Activated naive CD4-positive, alpha-beta T cell (primary cell): ENCODE data around the gene TMEM106C.

Experiments
- DNase-seq, 4 experiments: peaks; one replicate each; lab custom pipeline; 2025; lab: John Stamatoyannopoulos, UW

The TMEM106C gene, protein sequence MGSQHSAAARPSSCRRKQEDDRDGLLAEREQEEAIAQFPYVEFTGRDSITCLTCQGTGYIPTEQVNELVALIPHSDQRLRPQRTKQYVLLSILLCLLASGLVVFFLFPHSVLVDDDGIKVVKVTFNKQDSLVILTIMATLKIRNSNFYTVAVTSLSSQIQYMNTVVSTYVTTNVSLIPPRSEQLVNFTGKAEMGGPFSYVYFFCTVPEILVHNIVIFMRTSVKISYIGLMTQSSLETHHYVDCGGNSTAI

DNA sequence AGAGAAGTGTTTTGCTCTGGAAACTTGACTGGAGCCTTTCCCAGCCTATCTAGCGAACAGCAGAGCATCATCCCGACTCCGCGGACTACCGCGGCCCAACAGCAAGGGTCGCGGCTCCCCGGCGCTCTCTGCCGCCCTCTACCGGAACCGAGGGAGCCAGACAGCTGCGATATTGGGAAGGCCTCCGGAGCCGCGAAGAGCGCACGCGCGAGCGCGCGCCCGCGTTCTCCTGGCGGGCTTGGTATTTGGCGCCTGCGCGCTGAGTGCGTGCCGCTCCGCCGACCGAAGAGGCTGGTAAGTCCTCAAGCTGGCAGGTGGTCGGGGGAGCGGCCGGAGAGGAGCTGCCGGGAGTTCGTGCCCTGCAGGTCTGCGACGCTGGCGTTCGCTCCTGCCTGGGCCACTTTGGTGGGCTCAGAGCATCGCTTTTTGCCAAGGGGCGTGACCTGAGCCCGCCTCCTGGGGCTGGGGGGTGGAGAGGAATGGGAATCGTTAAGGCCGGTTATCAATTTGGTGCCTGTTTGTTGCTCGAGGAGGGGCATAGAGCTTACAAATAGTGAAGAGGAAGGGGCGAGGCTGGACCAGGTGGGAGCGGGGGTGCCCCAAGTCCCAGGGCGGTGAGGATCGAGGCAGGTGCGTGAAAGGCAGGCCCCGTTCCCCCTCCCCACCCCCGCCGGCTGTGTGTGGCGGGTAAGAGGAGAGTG, at the start of gene TMEM106C:
TSS of gene TMEM106C (plus strand) at position 257 of the 701 bp plus-strand sequence. CDS start 641 bp downstream, outside the sequence.
- DNase-seq = peak; percentile 81 to 87 (median 84)

DNA sequence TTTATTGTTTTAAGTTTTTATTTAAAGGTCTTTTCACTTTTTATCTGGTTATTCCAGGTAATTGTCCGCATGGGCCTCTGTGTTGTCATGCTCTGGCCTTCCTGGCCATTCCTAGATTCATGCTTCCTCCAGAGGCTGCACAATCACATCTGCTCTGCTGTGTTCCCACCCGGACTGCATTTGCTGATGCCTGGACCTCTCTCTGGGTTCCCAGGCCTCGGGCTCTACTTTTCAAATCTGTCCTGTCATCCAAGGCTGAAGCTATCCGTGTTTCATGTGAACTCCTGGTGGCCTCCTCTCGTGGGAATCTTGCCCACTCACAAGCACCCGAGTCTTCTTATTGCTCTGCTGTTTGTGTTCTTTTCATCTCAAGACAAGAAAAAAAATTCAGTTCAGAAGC, 42.5 kb upstream of the TMEM106C start:
- DNase-seq = no peak

DNA sequence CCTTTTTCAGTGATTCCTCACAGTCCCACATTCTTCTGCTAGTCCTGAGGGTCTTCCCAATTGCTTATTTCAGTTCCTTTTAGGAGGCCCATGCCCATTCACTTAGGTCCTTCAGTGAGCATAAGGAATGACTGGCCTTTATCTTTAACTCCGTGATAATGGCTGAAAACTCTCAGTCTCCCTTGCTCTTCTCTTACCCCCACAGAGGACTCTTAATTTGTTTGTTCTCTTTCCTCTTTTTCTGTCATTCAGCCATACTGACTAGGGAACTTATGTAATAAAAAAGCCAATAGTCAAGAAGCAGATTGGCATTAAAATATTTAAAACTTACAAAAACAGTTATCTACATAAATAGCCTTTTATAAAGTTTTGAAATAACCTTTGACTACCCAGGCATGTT, 41.5 kb upstream of the TMEM106C start:
- DNase-seq = no peak

DNA sequence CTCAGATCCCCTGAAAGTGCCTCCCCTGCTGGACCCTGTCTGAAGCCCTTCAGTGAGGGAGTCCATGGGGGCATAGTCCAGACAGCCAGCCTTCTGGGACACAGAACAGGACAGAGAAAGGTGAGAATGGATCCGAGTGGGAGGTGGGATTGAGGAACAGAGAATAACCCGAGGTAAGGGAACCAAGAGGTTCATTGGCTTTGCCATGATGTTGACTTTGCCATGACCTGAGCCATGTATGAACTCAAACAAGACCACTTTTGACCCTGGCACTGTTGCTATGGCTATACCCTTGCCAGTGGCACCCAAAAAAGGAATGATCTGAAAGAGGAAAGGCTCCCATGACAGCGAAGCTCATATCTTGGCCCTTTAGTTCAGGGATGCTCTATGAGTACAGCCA, 36.0 kb upstream of the TMEM106C start:
- no peak for DNase-seq

- no peak for DNase-seq
Measured at GRCh38 chr12:47930634-47931033, 32.8 kb upstream of the TMEM106C start.

DNA sequence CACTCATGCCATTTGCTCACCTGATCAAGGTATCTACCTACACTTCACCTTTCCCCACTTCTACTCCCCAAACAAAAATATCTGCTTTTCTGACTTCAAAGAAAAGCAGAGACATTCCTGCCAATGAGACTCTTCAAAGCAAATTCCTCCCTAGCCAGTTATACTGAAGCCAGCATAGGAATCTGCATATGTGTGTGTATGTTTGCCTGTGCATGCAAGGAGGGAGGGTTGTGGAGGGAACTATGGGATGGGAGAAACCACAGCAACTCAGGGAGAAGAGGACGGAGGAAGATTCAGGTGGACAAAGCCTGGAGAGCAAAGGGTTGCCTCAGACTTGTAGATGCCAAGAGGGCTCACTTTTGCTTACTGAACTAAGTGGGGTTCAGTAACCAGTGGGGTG, 32.2 kb upstream of the TMEM106C start:
- DNase-seq = no peak

DNA sequence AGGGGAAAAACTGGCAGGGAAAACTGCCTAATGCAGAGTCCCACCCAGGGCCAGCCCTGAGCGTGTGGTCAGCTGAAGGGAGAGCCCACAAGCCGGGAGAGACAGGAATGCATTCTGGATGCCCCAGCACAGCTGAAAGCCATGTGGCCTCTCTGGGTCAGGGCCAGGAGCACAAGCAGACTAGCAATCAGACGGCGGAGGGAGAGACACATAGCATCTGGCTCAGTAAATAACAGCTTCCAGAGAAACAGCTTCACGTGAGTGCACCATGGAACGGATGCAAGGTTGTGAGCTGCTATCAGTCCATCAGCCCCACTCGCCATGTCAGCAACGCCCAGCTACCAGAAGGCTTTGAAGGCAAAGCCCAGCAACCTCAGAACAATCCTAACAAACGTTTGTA, 28.2 kb upstream of the TMEM106C start:
- no peak for DNase-seq

GRCh38 chr12:47938093-47938492, 25.3 kb upstream of the TMEM106C start:
- no peak for DNase-seq

DNA sequence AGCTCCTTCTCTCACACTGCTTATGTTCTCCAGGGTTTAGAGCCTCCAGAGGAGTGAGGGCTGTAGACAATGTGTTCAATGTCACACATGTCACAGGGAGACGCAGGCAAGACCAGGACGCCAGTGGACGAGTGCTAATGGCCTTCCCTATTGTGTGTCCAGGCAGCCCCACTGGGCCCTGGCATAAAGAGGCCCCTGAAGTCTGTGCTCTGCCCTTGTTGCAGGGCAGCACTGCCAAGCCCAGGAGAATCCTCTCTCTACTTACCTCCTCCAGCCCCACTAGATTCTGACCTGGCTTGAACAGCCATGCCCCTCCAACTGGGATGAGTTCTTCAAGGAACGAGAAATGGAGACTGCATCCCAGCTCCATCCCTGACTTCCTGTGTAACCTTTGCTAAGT, 24.8 kb upstream of the TMEM106C start:
- no peak for DNase-seq

DNA sequence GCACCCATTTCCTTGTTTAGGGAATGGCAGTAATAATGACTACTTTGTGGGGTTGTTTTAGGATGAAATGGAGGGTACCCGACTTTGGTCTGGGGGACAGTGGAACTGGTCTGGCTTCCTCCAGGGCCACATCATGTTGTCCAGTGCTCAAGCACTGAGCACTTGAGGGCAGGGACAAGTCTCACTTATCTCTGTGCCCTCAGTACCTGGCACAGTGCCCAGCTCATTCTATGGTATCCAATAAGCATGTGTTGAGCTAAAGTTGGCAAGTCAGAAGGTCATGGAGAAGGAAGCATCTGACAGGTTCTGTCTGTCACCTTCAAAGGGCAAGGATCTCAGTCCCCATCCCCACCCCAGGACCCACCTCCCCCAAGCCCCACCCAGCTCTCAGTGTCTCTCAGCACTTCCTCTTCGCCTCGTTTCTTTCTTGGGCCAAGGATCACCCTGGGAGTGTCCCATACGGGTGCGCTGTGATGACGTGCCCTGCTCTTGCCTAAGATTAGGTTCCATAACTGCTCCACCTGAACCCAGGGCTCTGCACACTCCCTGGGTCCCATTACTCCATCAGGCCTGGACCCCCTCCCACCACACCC, 24.3 kb upstream of the TMEM106C start:
- no peak for DNase-seq

GRCh38 chr12:47940773-47941474, 22.5 kb upstream of the TMEM106C start:
- no peak for DNase-seq

GRCh38 chr12:47941475-47941780, 22.0 kb upstream of the TMEM106C start:
- no peak for DNase-seq

DNA sequence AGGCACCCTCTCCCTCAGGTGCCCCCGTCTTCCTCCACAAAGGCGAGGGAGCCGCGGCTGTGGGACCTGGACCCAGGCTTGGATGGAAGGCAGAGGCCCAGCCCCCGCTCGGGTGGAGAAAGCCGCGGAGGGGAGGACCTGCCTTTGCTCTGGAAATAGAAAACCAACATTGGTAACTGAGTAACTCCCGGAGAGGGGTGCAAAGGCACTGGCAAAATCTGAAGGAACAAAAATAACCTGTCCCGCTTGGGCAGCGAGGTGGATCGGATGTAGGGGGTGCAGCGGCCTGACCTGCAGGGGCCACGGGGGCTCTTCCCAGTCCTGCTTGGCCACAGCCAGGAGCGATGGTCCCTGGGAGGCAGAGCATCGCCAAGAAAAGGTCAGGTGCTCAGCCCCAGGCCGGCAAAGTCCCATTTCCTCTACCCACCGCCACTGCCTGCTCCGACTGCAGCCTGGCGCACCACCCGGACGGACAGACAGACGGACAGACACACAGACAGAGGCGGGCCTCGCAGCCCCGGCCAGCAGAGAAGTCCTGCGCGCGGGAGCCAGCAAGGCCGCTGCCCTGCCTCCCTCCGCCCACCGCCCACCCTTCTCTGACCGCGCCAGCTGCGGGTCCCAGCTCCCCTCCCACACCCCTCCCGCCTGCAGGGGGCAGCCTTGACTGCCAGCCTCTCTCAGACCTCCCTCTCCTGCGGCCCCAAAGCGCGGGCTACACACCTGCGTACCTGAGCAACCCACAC, 21.4 kb upstream of the TMEM106C start:
- DNase-seq = peak in 3 of 4 experiments; percentile 9 to 40 (median 24)

- DNase-seq = no peak
Measured at GRCh38 chr12:47942614-47943225, 20.7 kb upstream of the TMEM106C start.

GRCh38 chr12:47943623-47944340, 19.6 kb upstream of the TMEM106C start:
- no peak for DNase-seq

DNA sequence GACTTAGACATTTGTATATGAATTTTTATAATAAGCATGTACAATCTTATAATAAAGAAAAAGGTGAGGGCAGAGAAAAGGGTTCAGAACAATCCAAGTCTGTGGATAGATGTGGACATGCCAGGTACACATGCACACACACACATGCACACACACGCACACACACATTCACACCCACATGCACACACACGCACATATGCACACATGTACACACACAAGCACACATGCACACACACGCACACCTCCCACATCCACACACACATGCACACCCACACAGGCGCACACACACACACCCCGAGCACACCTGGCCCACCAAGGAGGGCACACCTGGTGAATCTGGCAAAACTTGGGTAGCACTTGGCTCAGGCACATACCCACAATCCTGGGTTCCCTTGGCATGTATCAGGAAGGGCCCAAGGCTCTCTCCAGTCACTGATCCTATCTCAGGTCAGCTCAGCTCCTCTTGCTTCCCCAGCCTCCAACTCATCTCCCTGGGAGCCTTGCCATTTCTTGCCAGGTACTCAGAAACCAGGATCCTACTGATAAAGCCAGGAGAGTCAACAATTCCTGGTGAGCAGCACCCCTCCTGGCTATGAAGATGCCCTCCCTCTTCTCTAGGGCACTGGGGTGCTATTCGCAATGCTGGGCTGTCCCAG, 18.6 kb upstream of the TMEM106C start:
- DNase-seq = no peak

- no peak for DNase-seq
Measured at GRCh38 chr12:47945341-47945728, 18.1 kb upstream of the TMEM106C start.

- no peak for DNase-seq
Measured at GRCh38 chr12:47946413-47947323, 16.7 kb upstream of the TMEM106C start.

DNA sequence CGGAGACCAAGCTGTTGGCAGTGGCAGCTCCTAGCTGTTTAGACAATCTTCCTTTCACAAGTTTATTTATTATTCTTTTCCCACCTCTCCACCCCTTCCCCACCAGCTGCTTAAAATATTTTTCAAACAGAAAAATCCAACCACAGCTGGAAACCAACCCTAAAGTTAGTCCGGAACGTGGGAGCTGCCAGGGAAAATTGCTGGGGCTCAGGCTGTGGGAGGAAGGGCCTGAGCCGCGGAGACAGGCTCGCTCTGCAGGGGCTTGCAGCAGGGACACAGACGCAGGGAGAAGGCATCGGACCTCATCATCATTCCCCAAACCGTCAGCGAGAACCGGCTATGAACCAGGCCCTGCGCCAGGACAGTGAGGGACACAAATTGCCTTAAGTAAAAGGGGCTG, 16.1 kb upstream of the TMEM106C start:
- DNase-seq = no peak
